ENCODE measurements around the gene CHCHD3. TPM values are rescaled to one million over a fixed set of nuclear protein-coding genes. Genes with fewer than 3 reads are reported as not detected.

CHCHD3 gene
- total and polyA plus RNA-seq, 2 donors (not counting 1 experiment from before 2014, with no cell fraction given) = 80.8 to 94.0 TPM

DNA sequence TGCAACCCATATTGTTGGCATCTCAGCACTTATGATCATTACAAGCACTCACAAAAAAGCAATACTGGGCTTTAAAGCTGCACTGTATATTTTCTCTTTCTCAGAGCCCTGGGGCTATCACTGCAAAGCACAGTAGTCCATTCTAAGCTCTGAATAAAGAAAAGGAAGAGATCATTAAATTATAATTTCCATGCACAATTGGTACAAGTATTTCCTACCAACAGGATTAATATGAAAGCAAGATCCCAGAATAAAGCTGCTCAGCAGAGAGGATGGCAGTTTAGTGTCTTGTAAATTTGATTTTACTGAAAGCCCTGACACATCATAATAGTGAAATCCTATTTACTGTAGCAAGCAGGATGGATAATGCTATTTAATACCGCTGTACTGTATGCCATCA is 205.3 kb downstream of the CHCHD3 start:
- no peak overlapping the region for H3K4me2 ChIP-seq (ENCODE audit: extremely low read depth, insufficient read depth, low read length)
- no peak overlapping the region for H3K4me3 ChIP-seq (replicated peaks in 1 of 4; ENCODE audit: control extremely low read depth in 1 of 4, insufficient read depth in 1 of 4, low read depth in 3 of 4, low read length in 4 of 4)
- H3K4me1 ChIP-seq (ENCODE audit: control insufficient read depth, extremely low read depth, insufficient read depth, low read length) = no peaks in the 10 kb centered on the region

DNA sequence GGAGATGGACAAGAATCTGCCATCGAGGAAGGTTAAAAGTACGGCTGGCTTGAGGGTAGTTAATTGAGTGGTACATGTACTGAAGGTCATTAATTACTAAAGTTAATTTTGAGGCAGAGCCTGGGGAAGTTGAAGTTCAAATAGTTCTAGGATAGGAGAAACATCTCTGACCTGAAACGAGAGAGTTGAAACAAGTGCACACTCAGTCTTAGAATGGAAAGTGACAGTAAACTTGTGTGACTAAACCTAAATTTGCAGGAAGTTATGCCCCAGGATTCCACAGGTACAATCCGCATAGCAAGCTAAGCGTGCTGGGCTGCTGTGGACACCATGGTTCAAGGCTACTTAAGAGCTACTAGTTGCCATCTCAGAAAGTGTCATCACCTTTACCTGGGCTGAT is 209.9 kb downstream of the CHCHD3 start:
- Histone ChIP-seq H3K79me2 (ENCODE audit: control insufficient read depth, insufficient read depth, low read length) (no peaks in the 10 kb centered on the region), H3K27me3 (ENCODE audit: control insufficient read depth, insufficient read depth, low read length) (no peaks in the 10 kb centered on the region), H2AFZ (ENCODE audit: low read length) (no peak overlapping the region), H3K4me3 (replicated peaks in 1 of 4; ENCODE audit: control extremely low read depth in 1 of 4, insufficient read depth in 1 of 4, low read depth in 3 of 4, low read length in 4 of 4) (no peak overlapping the region), H3K9me3 (ENCODE audit: control insufficient read depth, insufficient read depth, low read depth, low read length) (no peaks in the 10 kb centered on the region), H3K36me3 (ENCODE audit: control insufficient read depth, insufficient read depth, low read length) (no peaks in the 10 kb centered on the region), H3K27ac (ENCODE audit: insufficient read depth, low read length) (no peak overlapping the region), H3K4me1 (ENCODE audit: control insufficient read depth, extremely low read depth, insufficient read depth, low read length) (no peaks in the 10 kb centered on the region), H3K9ac (ENCODE audit: insufficient read depth, low read length) (no peak overlapping the region), H3K4me2 (ENCODE audit: extremely low read depth, insufficient read depth, low read length) (no peak overlapping the region), H4K20me1 (ENCODE audit: control insufficient read depth, extremely low read depth, insufficient read depth, low read length) (no peaks in the 10 kb centered on the region)
- DNase-seq (ENCODE audit: low read depth in 2 of 2) = no peak
- no peak for TF ChIP-seq EZH2 (IDR thresholded peaks at IDR 0.05; ENCODE audit: low read length, missing control alignments)
- TF ChIP-seq, protein P1, sequence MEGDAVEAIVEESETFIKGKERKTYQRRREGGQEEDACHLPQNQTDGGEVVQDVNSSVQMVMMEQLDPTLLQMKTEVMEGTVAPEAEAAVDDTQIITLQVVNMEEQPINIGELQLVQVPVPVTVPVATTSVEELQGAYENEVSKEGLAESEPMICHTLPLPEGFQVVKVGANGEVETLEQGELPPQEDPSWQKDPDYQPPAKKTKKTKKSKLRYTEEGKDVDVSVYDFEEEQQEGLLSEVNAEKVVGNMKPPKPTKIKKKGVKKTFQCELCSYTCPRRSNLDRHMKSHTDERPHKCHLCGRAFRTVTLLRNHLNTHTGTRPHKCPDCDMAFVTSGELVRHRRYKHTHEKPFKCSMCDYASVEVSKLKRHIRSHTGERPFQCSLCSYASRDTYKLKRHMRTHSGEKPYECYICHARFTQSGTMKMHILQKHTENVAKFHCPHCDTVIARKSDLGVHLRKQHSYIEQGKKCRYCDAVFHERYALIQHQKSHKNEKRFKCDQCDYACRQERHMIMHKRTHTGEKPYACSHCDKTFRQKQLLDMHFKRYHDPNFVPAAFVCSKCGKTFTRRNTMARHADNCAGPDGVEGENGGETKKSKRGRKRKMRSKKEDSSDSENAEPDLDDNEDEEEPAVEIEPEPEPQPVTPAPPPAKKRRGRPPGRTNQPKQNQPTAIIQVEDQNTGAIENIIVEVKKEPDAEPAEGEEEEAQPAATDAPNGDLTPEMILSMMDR (conservative IDR thresholded peaks at IDR 0.05 in 1 of 2, IDR thresholded peaks at IDR 0.05 in 1 of 2; ENCODE audit: low read depth in 1 of 2, low read length in 2 of 2) = no peak

More for the DNA sequence above, 205.3 kb downstream of the CHCHD3 start:
- no peaks in the 10 kb centered on the region for H3K36me3 ChIP-seq (ENCODE audit: control insufficient read depth, insufficient read depth, low read length)
- H3K9me3 ChIP-seq (ENCODE audit: control insufficient read depth, insufficient read depth, low read depth, low read length) = no peaks in the 10 kb centered on the region
- H3K27ac ChIP-seq (ENCODE audit: insufficient read depth, low read length) = no peak overlapping the region
- no peak overlapping the region for H2AFZ ChIP-seq (ENCODE audit: low read length)
- H3K27me3 ChIP-seq (ENCODE audit: control insufficient read depth, insufficient read depth, low read length) = no peaks in the 10 kb centered on the region
- H3K9ac ChIP-seq (ENCODE audit: insufficient read depth, low read length) = no peak overlapping the region
- H4K20me1 ChIP-seq (ENCODE audit: control insufficient read depth, extremely low read depth, insufficient read depth, low read length) = no peaks in the 10 kb centered on the region
- no peak for DNase-seq (ENCODE audit: low read depth in 2 of 2)
- no peak for TF ChIP-seq EZH2 (IDR thresholded peaks at IDR 0.05; ENCODE audit: low read length, missing control alignments)
- TF ChIP-seq, protein P1 (conservative IDR thresholded peaks at IDR 0.05 in 1 of 2, IDR thresholded peaks at IDR 0.05 in 1 of 2; ENCODE audit: low read depth in 1 of 2, low read length in 2 of 2) = no peak
- no peaks in the 10 kb centered on the region for H3K79me2 ChIP-seq (ENCODE audit: control insufficient read depth, insufficient read depth, low read length)

DNA sequence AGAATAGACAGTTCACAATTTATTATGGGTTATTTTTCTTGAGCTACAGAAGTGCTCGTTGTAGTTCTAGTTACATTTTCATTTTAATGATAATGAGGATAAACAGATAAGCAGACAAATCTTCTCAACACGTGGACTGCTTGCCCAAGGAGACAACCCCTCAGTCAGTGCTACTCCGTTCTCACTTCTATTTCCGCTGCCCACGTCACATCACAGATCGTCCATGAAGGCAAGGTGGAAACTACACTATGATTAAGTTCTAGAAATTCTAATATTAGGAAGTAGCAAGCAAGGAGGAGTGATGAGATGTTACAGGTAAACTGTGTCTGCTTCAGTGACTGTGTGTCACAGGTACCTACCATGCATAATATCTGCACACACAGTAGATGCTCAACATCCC is 210.5 kb downstream of the CHCHD3 start:
- Histone ChIP-seq H3K79me2 (ENCODE audit: control insufficient read depth, insufficient read depth, low read length) (no peaks in the 10 kb centered on the region), H3K4me1 (ENCODE audit: control insufficient read depth, extremely low read depth, insufficient read depth, low read length) (no peaks in the 10 kb centered on the region), H3K9me3 (ENCODE audit: control insufficient read depth, insufficient read depth, low read depth, low read length) (no peaks in the 10 kb centered on the region), H3K9ac (ENCODE audit: insufficient read depth, low read length) (no peak overlapping the region), H3K27ac (ENCODE audit: insufficient read depth, low read length) (no peak overlapping the region), H3K27me3 (ENCODE audit: control insufficient read depth, insufficient read depth, low read length) (no peaks in the 10 kb centered on the region), H4K20me1 (ENCODE audit: control insufficient read depth, extremely low read depth, insufficient read depth, low read length) (no peaks in the 10 kb centered on the region), H2AFZ (ENCODE audit: low read length) (no peak overlapping the region), H3K4me3 (replicated peaks in 1 of 4; ENCODE audit: control extremely low read depth in 1 of 4, insufficient read depth in 1 of 4, low read depth in 3 of 4, low read length in 4 of 4) (no peak overlapping the region), H3K36me3 (ENCODE audit: control insufficient read depth, insufficient read depth, low read length) (no peaks in the 10 kb centered on the region), H3K4me2 (ENCODE audit: extremely low read depth, insufficient read depth, low read length) (no peak overlapping the region)
- DNase-seq (ENCODE audit: low read depth in 2 of 2) = no peak
- no peak for TF ChIP-seq EZH2 (IDR thresholded peaks at IDR 0.05; ENCODE audit: low read length, missing control alignments)
- TF ChIP-seq, protein P1 (conservative IDR thresholded peaks at IDR 0.05 in 1 of 2, IDR thresholded peaks at IDR 0.05 in 1 of 2; ENCODE audit: low read depth in 1 of 2, low read length in 2 of 2) = no peak
